ENCODE measurements around the gene DMAC2.
"Not testable (repeated sequence)": the region's sequence is repeated elsewhere in the genome, so short reads cannot be mapped to it uniquely, and the experiment has no call there.

The DMAC2 gene

GRCh38 chr19:41421973-41422372, 17.7 kb downstream of the DMAC2 start:
- no peak for DNase-seq

GRCh38 chr19:41421314-41421713, 18.4 kb downstream of the DMAC2 start:
- DNase-seq: no peak

- peak; percentile 81 to 87 for DNase-seq
Observed at GRCh38 chr19:41420101-41420880, 19.4 kb downstream of the DMAC2 start.

GRCh38 chr19:41416194-41416674, 23.5 kb downstream of the DMAC2 start:
- no peak for DNase-seq

- no peak for DNase-seq
Observed at GRCh38 chr19:41415154-41415571, 24.5 kb downstream of the DMAC2 start.

- no peak for DNase-seq
Observed at GRCh38 chr19:41414461-41414860, 25.3 kb downstream of the DMAC2 start.

- DNase-seq: no peak
Observed at GRCh38 chr19:41413947-41414346, 25.8 kb downstream of the DMAC2 start.

GRCh38 chr19:41412953-41413352, 26.8 kb downstream of the DMAC2 start:
- DNase-seq: no peak

- no peak for DNase-seq
Observed at GRCh38 chr19:41411968-41412265, 27.8 kb downstream of the DMAC2 start.

- DNase-seq: no peak
Observed at GRCh38 chr19:41411100-41411967, 28.4 kb downstream of the DMAC2 start.

GRCh38 chr19:41410336-41411054, 29.2 kb downstream of the DMAC2 start:
- no peak for DNase-seq

GRCh38 chr19:41409288-41409687, 30.4 kb downstream of the DMAC2 start:
- no peak for DNase-seq

GRCh38 chr19:41408846-41409245, 30.9 kb downstream of the DMAC2 start:
- DNase-seq: not testable (repeated sequence)

GRCh38 chr19:41408256-41408655, 31.5 kb downstream of the DMAC2 start:
- DNase-seq: no peak

- DNase-seq: peak; percentile 92 to 95
Observed at GRCh38 chr19:41407271-41407670, 32.4 kb downstream of the DMAC2 start.

- DNase-seq: no peak
Observed at GRCh38 chr19:41405776-41406175, 33.9 kb downstream of the DMAC2 start.

GRCh38 chr19:41403181-41403970, 36.3 kb downstream of the DMAC2 start:
- DNase-seq: no peak

- DNase-seq: no peak
Observed at GRCh38 chr19:41402010-41402409, 37.7 kb downstream of the DMAC2 start.

GRCh38 chr19:41401483-41401882, 38.2 kb downstream of the DMAC2 start:
- DNase-seq: no peak

GRCh38 chr19:41399525-41399924, 40.2 kb downstream of the DMAC2 start:
- no peak for DNase-seq

GRCh38 chr19:41399091-41399490, 40.6 kb downstream of the DMAC2 start:
- DNase-seq: no peak

GRCh38 chr19:41398598-41398997, 41.1 kb downstream of the DMAC2 start:
- no peak for DNase-seq

GRCh38 chr19:41398050-41398418, 41.7 kb downstream of the DMAC2 start:
- no peak for DNase-seq

All from AML-193 (cell line).